ENCODE results near the gene MAPK8. TPM values are rescaled to one million over a fixed set of nuclear protein-coding genes. Genes with fewer than 3 reads are reported as not detected.

Gene MAPK8
- polyA plus RNA-seq, 3 donors: 64.1 to 76.9 (median 74.8) TPM

- DNase-seq: no peak
These were observed 17.8 kb upstream of the MAPK8 start for GRCh38 chr10:48288661-48289060.

- DNase-seq: peak; percentile 53
These were observed 16.8 kb upstream of the MAPK8 start for GRCh38 chr10:48289501-48290238.

- no peak for DNase-seq
These were observed 16.2 kb upstream of the MAPK8 start for GRCh38 chr10:48290286-48290685.

GRCh38 chr10:48291190-48291589, 15.3 kb upstream of the MAPK8 start:
- no peak for DNase-seq

- DNase-seq: no peak
These were observed 13.9 kb upstream of the MAPK8 start for GRCh38 chr10:48292616-48293015.

- DNase-seq: no peak
These were observed 12.0 kb upstream of the MAPK8 start for GRCh38 chr10:48294431-48294830.

GRCh38 chr10:48296576-48297098, 9.8 kb upstream of the MAPK8 start:
- DNase-seq: peak; percentile 51

GRCh38 chr10:48299066-48299465, 7.4 kb upstream of the MAPK8 start:
- DNase-seq: no peak

- DNase-seq: no peak
These were observed 6.8 kb upstream of the MAPK8 start for GRCh38 chr10:48299692-48300091.

- no peak for DNase-seq
These were observed 5.9 kb upstream of the MAPK8 start for GRCh38 chr10:48300556-48300955.

GRCh38 chr10:48302515-48303476, 3.7 kb upstream of the MAPK8 start:
- no peak for DNase-seq

- DNase-seq: no peak
These were observed 592 bp upstream of the MAPK8 start for GRCh38 chr10:48305905-48306264.

- peak; percentile 51 for DNase-seq
These were observed 613 bp downstream of the MAPK8 start for GRCh38 chr10:48306870-48307710.

- no peak for DNase-seq
These were observed 1.2 kb downstream of the MAPK8 start for GRCh38 chr10:48307711-48308018.

GRCh38 chr10:48309711-48310226, 3.3 kb downstream of the MAPK8 start:
- DNase-seq: no peak

GRCh38 chr10:48314107-48314506, 7.6 kb downstream of the MAPK8 start:
- no peak for DNase-seq

- no peak for DNase-seq
These were observed 9.8 kb downstream of the MAPK8 start for GRCh38 chr10:48316236-48316635.

GRCh38 chr10:48317321-48317990, 11.0 kb downstream of the MAPK8 start:
- DNase-seq: no peak

- DNase-seq: no peak
These were observed 15.5 kb downstream of the MAPK8 start for GRCh38 chr10:48322017-48322416.

- DNase-seq: no peak
These were observed 18.1 kb downstream of the MAPK8 start for GRCh38 chr10:48324580-48324979.

GRCh38 chr10:48330269-48330668, 23.8 kb downstream of the MAPK8 start:
- no peak for DNase-seq

All from renal pelvis (tissue), 4 donors.